ENCODE results near the gene MN1. TPM values are rescaled to one million over a fixed set of nuclear protein-coding genes. Genes with fewer than 3 reads are reported as not detected.
"Not testable (repeated sequence)": the region's sequence is repeated elsewhere in the genome, so short reads cannot be mapped to it uniquely, and the experiment has no call there.

MN1 gene
- total RNA-seq, 1 donor from 2014 or later = 0.53 TPM

DNA sequence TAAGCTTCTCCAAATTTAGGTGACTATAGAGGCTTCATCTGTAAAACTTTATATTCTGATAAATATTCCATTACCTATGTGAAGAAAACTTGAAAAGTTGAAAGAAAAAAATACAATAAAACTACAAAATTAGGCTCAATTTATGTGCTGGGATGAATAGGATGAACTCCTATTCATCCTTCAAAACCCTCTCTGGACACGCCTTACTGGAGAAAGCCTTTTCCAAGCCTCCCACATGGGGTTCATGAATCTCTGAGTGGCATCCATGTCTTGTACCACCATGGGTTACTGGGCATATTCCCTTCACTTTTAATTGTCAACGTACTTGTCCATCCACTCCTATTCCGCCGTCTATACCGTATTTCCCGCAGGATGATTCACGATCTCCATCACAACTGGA lies 55.7 kb downstream of the MN1 start:
- DNase-seq (ENCODE audit: low read depth, low spot score) = no peak

GRCh38 chr22:27745154-27745553 lies 56.4 kb downstream of the MN1 start:
- no peak for DNase-seq (ENCODE audit: low read depth, low spot score)

GRCh38 chr22:27744078-27744477 lies 57.5 kb downstream of the MN1 start:
- not testable (repeated sequence) for DNase-seq (ENCODE audit: low read depth, low spot score)

DNA sequence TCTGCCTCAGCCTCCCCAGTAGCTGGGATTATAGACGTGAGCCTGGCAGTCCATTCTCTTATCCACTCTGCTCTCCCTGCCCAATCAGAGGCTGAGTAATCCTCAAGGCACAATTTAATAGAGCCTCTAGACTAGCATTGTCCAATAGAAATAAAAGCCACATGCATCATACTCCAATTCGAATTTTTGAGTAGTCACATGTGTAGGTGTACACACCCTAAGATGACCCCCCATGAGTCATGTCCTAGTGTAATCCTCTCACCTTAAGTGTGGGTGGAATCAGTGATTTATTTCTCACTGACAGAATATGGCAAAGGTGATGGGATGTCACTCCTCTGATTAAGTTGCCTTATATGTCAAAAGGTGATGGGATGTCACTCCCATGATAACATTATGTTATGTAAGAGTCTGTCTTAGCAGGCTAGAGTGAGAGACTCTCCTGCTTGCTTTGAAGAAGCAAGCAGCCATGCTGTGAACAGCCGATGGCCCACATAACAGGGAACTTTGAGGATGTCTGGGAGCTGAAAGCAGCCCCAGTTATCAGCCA lies 61.3 kb downstream of the MN1 start:
- no peak for DNase-seq (ENCODE audit: low read depth, low spot score)

DNA sequence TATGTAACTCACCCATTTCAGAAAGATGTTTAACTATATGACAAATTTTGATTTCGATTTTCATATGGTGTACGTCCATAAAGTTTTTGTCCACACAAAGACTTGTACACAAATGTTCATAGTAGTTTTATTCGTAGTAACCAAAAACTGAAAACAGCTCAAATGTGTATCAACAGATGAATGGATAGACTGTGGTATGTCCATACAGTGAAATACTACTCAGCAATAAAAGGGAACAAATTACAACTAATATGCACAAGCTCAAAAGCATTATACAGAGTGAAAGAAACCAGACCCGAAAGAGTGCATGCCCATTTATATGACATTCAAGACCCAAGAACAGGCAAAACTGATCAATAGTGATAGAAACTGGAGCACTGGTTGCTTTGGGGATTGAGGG lies 64.0 kb downstream of the MN1 start:
- no peak for DNase-seq (ENCODE audit: low read depth, low spot score)

DNA sequence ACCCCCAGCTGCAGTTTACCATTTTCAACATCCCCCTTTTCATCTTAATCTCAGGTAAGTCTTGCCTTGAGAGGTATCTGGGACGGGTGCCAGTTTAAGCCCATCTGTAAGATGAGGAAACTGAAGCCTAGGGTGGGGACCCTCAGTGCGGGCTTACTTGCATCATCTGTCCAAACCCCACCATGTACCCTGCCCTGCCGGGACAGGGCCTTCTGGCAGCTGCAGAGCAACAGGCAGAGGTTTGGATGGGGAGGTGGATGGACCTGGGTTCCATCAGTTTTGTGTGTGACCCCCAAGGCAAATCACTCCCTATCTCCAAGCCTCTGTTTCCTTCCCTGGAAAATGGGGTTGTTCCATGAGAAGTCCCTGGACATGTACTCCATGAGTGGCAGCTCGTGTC lies 67.5 kb downstream of the MN1 start:
- DNase-seq (ENCODE audit: low read depth, low spot score) = no peak

- no peak for DNase-seq (ENCODE audit: low read depth, low spot score)
Observed at GRCh38 chr22:27732841-27733240, 68.7 kb downstream of the MN1 start.

DNA sequence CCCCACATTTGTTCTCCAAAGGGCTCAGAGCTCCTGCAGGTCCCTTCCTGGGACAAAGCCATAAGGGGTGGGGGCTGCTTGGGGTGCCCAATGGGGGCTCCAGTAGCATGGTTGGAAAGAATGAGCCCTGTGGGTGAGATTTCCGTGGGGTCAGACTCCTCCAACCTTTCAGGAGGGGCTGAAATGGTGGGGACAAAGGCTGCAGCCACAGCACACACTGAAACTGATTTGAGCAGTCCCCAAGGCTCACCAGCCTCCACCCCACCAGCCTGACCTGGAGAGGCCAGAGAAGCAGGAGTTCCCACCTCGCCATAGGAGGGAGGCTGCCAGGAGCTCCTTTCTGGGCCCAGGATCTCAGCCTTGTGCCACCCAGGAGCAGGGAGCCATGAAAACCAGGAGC lies 69.2 kb downstream of the MN1 start:
- DNase-seq (ENCODE audit: low read depth, low spot score) = no peak

DNA sequence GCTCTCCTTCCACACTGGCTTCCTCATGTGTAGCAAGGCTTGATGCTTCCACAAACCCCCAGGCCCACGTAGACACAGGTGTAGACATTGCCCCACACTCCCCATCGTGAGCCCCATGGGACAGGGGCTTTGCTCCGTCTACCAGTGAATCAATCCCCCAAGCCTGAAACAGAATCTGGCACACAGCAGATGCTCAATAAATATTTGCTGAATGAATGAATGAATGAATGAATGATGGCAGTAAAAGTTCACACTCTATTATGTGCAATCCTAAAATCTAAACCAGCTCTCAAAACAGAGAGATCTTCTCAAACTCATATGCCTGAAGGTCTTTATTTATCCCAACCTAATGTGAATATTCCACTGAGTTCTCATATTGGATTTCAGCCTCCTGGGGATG lies 69.9 kb downstream of the MN1 start:
- no peak for DNase-seq (ENCODE audit: low read depth, low spot score)

DNA sequence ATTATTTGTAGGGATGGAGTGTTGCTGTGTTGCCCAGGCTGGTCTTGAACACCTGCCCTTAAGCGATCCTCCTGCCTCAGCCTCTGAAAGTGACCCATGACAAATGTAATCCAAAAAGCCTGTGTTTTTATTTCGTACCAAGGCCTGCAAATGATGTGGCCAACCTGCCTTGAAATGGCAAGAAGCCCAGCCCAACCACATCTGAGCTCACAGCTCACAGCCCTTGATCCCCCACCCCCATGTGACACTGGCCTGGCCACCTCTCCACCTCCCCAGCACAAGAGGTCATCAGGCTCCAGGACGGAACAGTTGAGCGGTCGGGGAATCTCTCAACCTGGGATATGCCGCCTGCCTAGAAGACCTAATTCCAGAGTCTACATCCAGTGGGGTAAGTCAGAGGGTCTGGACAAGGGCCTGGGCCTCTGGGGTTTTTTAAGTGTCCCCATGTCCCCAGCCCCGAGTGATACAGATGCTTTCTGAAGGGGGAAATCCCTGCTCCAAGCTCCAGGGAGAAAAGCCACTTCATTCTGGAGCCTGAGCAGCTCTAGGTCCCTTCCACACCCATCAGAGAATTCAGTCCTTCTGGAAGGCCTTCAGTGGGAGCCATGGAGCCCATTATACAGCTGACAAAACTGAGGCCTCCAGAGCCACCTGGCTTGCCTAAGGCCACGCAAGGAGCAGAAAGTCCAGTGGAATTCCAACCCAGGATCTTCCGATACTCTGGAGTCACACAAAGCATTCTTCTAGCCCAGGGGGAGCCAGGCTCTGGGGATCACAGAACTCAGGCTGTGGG lies 70.7 kb downstream of the MN1 start:
- no peak for DNase-seq (ENCODE audit: low read depth, low spot score)

- no peak for DNase-seq (ENCODE audit: low read depth, low spot score)
Observed at GRCh38 chr22:27729246-27729645, 72.3 kb downstream of the MN1 start.

DNA sequence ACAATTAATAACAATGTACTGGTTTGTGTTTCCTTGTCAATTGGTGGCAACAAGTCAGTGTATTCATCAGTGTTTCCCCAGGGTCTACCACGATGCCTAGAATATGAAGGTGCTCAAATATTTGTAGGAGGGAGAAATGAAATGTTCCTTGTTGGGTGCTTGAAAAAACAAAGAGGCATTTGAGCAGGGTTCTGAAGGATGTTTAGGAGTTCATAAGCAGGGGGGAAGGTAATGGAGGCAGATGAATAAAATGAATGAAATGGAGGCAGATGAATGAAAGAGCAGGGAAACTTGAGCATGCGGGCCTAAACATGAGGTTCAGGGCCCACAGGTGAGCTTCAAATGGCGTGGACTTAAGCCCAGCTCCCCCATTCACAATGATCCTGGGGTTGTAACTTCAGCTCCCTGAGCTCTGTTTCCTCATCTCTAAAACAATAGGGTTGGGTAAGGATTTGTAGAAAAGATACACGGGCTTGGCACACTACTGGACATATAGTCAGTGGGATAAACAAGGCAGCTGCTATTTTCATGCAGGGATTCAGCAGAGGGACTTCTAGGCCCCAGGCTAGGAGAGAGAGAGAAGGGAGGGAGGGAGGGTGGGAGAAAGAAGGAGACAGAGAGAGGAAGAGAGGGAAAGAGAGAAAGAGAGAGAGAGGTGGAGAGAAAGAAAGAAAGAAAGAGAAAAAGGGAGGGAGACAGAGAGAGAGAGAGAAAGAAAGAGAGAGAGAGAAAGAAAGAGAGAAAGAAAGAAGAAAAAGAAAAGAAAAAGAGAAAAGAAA lies 73.7 kb downstream of the MN1 start:
- no peak for DNase-seq (ENCODE audit: low read depth, low spot score)

GRCh38 chr22:27726686-27727449 lies 74.7 kb downstream of the MN1 start:
- peak; percentile 22 for DNase-seq (ENCODE audit: low read depth, low spot score)

GRCh38 chr22:27726331-27726685 lies 75.2 kb downstream of the MN1 start:
- peak; percentile 13 for DNase-seq (ENCODE audit: low read depth, low spot score)

DNA sequence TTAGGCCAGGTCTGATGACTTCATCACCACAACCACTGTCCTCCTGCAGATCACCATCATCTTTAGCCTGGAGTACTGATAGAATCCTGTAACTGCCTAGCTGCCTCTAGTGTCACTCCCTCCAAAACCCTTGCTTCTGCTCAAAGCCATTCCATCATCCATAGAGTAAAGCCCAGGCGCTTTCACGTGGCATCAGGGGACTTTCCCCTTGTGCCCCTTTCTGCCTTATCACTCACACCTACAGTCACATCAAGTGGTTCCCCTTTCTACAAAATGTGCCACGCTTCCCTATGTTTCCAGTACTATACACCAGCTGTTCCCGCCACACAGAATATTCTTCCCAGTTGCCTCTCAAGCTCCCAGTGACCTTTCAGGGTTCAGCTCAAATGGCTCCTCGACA lies 75.9 kb downstream of the MN1 start:
- DNase-seq (ENCODE audit: low read depth, low spot score) = no peak

DNA sequence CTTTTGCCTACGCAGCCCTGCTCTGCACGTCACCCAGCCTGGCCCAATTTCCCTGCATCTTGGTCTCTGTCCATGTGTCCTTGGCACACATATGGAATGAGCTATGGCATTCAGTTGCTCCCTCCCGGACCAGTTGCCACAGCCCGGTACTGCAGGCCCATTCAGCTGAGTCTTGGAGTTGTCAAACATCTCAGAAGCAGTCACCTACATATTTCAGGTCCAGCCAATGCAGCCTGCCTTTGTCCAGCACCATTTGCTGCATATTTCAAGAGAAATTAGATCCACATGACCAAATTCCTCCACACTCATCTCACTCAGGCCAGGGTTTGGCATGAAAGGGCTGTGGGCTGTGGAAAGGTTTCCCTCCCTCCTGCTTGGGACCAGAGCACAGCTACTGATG lies 76.8 kb downstream of the MN1 start:
- no peak for DNase-seq (ENCODE audit: low read depth, low spot score)

- DNase-seq (ENCODE audit: low read depth, low spot score) = no peak
Observed at GRCh38 chr22:27724157-27724556, 77.4 kb downstream of the MN1 start.

DNA sequence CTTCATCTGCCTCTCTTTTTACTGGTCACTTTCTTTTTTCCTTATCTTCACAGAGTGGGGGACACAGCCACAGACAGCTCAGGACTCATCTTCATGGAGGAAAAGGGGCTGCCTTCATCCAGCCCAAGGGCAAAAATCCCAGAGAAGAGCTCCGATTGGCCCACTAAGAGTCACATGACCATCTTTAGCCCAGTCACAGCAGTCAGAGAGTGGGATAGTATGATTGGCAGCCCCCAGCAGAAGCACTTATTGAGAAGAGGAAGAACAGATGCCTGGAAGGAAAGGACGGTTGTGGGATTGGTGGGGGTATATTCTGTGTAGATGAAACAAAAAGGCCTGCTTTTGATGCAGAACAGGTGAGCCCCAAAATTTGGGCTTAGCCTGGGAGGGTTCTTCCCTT lies 77.8 kb downstream of the MN1 start:
- DNase-seq (ENCODE audit: low read depth, low spot score) = no peak

DNA sequence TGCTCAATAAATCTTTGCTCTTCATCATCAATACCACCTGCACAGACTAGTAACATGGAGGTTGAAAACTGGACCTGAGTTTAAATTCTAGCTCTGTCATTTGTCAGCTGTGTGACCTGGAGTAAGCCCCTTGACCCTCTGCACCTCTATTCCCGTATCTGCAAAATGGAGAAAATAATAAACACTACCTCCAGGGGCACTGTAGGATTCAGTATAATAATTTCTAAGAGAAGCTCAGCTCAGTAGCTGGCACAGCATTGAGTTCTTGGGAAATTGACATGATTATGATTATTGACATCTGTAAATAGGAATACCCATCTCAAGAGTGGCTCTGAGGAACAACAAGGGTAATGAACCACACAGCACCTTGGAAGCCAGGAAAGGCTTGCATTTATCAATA lies 78.4 kb downstream of the MN1 start:
- DNase-seq (ENCODE audit: low read depth, low spot score) = no peak

- DNase-seq (ENCODE audit: low read depth, low spot score) = no peak
Observed at GRCh38 chr22:27720860-27721259, 80.7 kb downstream of the MN1 start.

DNA sequence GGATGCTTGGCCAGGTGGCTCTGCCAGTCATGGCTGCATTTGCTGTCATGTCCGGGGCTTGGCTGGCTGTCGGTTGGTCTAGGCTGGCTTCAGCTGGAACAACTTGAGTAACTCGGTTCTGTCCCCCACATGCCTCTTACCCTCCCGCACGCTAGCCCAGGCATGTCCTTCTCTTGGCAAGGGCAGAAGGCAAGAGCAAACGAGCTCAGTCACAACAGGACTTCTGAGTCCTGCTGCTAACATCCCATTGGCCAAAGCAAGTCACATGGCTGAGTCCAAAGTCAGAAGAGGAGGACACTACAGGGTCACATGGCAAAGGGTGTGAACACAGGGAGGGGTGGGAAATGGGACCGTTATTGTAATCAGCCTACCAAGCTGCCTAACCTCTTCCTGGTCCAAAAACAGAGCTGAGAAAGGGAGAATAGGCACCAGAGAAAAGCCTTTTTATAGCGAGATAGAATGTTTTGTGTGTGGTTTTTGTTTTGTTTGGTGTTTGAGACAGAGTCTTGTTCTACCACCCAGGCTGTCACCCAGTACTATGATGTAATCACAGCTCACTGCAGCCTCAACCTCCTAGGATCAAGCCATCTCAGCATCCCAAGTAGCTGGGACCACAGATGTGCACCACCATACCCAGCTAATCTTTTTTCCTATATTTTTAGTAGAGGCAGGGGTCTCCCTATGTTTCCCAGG lies 81.9 kb downstream of the MN1 start:
- DNase-seq (ENCODE audit: low read depth, low spot score) = no peak

DNA sequence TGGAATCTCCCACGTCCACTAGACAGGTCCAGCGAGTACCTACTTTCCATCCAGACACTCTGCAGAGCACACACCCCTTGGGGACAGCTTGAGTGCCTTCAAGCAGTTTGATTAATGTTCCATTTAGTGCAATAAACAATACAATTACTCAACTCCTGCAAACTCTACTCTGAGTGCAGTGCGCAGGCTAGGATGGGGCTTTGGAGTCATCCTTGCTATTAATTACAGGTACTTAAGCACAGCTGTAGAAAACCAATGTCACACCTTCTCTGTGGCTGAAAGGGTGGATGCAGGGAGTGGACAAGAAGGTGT lies 82.6 kb downstream of the MN1 start:
- DNase-seq (ENCODE audit: low read depth, low spot score) = no peak

Data from pulmonary artery endothelial cell (primary cell).